Measurements from ENCODE around the gene APBA2. TPM values are rescaled to one million over a fixed set of nuclear protein-coding genes. Genes with fewer than 3 reads are reported as not detected.

APBA2 gene
- polyA plus RNA-seq, 1 donor (not counting 4 experiments of a cell fraction or from before 2014, with no cell fraction given), result 5.5 TPM

DNA sequence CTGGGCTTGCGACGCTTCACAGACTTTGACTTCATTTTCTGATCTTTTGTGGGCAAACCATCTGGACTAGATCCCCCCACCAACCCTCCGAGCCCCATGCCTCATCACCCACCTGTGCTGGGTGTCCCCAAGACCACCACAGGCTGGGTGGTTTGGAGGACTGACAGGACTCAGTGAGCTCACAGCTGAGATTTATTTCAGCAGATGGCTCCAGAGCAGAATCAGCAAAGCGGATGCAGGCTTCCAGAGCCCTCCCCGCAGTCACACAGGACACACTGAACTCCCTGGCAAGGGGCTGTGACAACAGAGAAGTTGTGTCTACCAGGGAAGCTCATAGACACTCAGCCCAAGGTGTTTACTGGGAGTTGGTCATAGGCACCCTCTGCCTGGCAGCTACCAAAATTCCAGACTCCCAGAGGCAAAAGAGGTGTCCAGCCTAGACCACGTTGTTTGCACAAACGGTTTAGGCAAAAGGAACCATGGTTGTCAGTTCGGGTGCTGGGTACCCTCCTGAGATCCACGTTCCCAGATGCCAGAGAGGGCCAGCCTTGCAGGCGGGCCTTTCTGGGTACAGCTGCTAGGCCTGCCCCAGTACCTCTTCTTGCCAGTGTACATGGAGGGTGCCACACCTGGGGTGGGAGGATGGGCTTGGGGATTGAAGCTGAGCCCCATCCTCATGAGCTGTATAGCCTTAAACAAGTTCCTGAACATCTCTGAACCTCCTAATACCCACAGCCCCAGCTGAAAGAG, 213.5 kb downstream of the APBA2 start:
- Histone ChIP-seq H3K27me3 (ENCODE audit: control insufficient read depth, extremely low read depth, insufficient read depth, low read length) (no peaks in the 10 kb centered on the region), H4K20me1 (ENCODE audit: control insufficient read depth, extremely low read depth, insufficient read depth, low read length) (no peaks in the 10 kb centered on the region), H3K4me2 (ENCODE audit: control insufficient read depth, extremely low read depth, insufficient read depth, low read depth, low read length) (no peak overlapping the region), H3K9me1 (ENCODE audit: control insufficient read depth, extremely low read depth, insufficient read depth, low read length) (no peaks in the 10 kb centered on the region), H3K9me3 (ENCODE audit: control insufficient read depth, low read depth, low read length) (no peaks in the 10 kb centered on the region), H3K4me1 (ENCODE audit: control insufficient read depth, extremely low read depth, insufficient read depth, low read length) (no peaks in the 10 kb centered on the region), H3K79me2 (ENCODE audit: control insufficient read depth, insufficient read depth, low read length) (no peaks in the 10 kb centered on the region), H3K27ac (ENCODE audit: control insufficient read depth, insufficient read depth, low read length) (no peak overlapping the region), H3K4me3 (ENCODE audit: control insufficient read depth in 2 of 3, extremely low read depth in 1 of 3, insufficient read depth in 2 of 3, low read depth in 1 of 3, low read length in 3 of 3) (no peak overlapping the region), H3K36me3 (ENCODE audit: control insufficient read depth in 2 of 2, extremely low read depth in 1 of 2, insufficient read depth in 2 of 2, low read length in 2 of 2) (no peaks in the 10 kb centered on the region), H3K9ac (ENCODE audit: control insufficient read depth, extremely low read depth, insufficient read depth, low read length) (no peak overlapping the region), H2AFZ (ENCODE audit: control insufficient read depth, low read length) (no peak overlapping the region)
- TF ChIP-seq EZH2 (IDR thresholded peaks at IDR 0.05; ENCODE audit: low read length), result no peak
- TF ChIP-seq, protein P1, sequence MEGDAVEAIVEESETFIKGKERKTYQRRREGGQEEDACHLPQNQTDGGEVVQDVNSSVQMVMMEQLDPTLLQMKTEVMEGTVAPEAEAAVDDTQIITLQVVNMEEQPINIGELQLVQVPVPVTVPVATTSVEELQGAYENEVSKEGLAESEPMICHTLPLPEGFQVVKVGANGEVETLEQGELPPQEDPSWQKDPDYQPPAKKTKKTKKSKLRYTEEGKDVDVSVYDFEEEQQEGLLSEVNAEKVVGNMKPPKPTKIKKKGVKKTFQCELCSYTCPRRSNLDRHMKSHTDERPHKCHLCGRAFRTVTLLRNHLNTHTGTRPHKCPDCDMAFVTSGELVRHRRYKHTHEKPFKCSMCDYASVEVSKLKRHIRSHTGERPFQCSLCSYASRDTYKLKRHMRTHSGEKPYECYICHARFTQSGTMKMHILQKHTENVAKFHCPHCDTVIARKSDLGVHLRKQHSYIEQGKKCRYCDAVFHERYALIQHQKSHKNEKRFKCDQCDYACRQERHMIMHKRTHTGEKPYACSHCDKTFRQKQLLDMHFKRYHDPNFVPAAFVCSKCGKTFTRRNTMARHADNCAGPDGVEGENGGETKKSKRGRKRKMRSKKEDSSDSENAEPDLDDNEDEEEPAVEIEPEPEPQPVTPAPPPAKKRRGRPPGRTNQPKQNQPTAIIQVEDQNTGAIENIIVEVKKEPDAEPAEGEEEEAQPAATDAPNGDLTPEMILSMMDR (optimal IDR thresholded peaks at IDR 0.05 in 1 of 3, IDR thresholded peaks at IDR 0.05 in 1 of 3, conservative IDR thresholded peaks at IDR 0.05 in 1 of 3; ENCODE audit: extremely low read depth in 1 of 3, insufficient read depth in 2 of 3, low read length in 3 of 3), result no peak
- DNase-seq (ENCODE audit: low read depth, low spot score) (no peak), FAIRE-seq (no peak)
- dilution Hi-C loops (cut with MboI; ENCODE audit: extremely low pct_ligation_motif_present, low sequenced_read_pairs), result no loop called here

DNA sequence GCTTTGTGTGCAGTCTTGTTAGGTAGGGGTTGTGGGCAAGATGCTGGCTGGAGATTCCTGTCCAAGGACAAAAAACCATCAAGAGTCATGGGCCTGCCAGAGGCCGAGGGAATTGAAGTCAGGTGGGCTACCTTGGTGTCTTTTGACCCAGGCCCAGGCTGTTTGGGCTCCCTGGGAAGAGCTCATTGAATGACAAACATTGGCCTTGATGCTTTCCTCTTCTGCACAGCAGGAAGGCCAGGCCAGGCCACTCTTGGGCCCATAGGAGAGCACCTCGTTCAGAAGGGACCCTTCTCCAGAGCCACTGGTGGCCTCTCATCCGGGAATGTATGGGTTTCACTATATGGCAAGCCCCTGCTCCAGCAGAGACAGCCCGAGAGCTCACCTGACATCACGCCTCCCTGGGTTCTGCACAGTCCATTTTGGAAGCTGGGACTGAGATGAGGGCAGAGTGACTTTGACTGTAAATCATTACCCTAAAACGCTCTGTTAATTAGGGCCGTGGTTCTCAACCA, 214.8 kb downstream of the APBA2 start:
- no peak overlapping the region for H3K4me2 ChIP-seq (ENCODE audit: control insufficient read depth, extremely low read depth, insufficient read depth, low read depth, low read length)
- H2AFZ ChIP-seq (ENCODE audit: control insufficient read depth, low read length), result no peak overlapping the region
- H3K4me3 ChIP-seq (ENCODE audit: control insufficient read depth in 2 of 3, extremely low read depth in 1 of 3, insufficient read depth in 2 of 3, low read depth in 1 of 3, low read length in 3 of 3), result no peak overlapping the region
- no peak for FAIRE-seq
- no peaks in the 10 kb centered on the region for H3K9me1 ChIP-seq (ENCODE audit: control insufficient read depth, extremely low read depth, insufficient read depth, low read length)
- no peaks in the 10 kb centered on the region for H3K9me3 ChIP-seq (ENCODE audit: control insufficient read depth, low read depth, low read length)
- no peaks in the 10 kb centered on the region for H3K79me2 ChIP-seq (ENCODE audit: control insufficient read depth, insufficient read depth, low read length)
- dilution Hi-C loops (cut with MboI; ENCODE audit: extremely low pct_ligation_motif_present, low sequenced_read_pairs), result no loop called here
- H4K20me1 ChIP-seq (ENCODE audit: control insufficient read depth, extremely low read depth, insufficient read depth, low read length), result no peaks in the 10 kb centered on the region
- TF ChIP-seq EZH2 (IDR thresholded peaks at IDR 0.05; ENCODE audit: low read length), result no peak
- TF ChIP-seq, protein P1 (optimal IDR thresholded peaks at IDR 0.05 in 1 of 3, IDR thresholded peaks at IDR 0.05 in 1 of 3, conservative IDR thresholded peaks at IDR 0.05 in 1 of 3; ENCODE audit: extremely low read depth in 1 of 3, insufficient read depth in 2 of 3, low read length in 3 of 3), result no peak
- H3K27me3 ChIP-seq (ENCODE audit: control insufficient read depth, extremely low read depth, insufficient read depth, low read length), result no peaks in the 10 kb centered on the region
- H3K4me1 ChIP-seq (ENCODE audit: control insufficient read depth, extremely low read depth, insufficient read depth, low read length), result no peaks in the 10 kb centered on the region
- no peak overlapping the region for H3K27ac ChIP-seq (ENCODE audit: control insufficient read depth, insufficient read depth, low read length)
- no peak for DNase-seq (ENCODE audit: low read depth, low spot score)
- H3K9ac ChIP-seq (ENCODE audit: control insufficient read depth, extremely low read depth, insufficient read depth, low read length), result no peak overlapping the region
- no peaks in the 10 kb centered on the region for H3K36me3 ChIP-seq (ENCODE audit: control insufficient read depth in 2 of 2, extremely low read depth in 1 of 2, insufficient read depth in 2 of 2, low read length in 2 of 2)
